ENCODE data around the gene INPP4B.

Gene INPP4B

GRCh38 chr4:142309772-142310171 is 536.3 kb downstream of the INPP4B start:
- Histone ChIP-seq H3K4me3 (replicated peaks; ENCODE audit: low read depth, low read length) (no peak overlapping the region), H3K36me3 (ENCODE audit: control insufficient read depth, insufficient read depth, low read length) (no peaks in the 10 kb centered on the region), H3K27me3 (replicated peaks; ENCODE audit: control insufficient read depth, insufficient read depth, low read length) (no peaks in the 10 kb centered on the region)
- TF ChIP-seq, protein P1, sequence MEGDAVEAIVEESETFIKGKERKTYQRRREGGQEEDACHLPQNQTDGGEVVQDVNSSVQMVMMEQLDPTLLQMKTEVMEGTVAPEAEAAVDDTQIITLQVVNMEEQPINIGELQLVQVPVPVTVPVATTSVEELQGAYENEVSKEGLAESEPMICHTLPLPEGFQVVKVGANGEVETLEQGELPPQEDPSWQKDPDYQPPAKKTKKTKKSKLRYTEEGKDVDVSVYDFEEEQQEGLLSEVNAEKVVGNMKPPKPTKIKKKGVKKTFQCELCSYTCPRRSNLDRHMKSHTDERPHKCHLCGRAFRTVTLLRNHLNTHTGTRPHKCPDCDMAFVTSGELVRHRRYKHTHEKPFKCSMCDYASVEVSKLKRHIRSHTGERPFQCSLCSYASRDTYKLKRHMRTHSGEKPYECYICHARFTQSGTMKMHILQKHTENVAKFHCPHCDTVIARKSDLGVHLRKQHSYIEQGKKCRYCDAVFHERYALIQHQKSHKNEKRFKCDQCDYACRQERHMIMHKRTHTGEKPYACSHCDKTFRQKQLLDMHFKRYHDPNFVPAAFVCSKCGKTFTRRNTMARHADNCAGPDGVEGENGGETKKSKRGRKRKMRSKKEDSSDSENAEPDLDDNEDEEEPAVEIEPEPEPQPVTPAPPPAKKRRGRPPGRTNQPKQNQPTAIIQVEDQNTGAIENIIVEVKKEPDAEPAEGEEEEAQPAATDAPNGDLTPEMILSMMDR (IDR thresholded peaks at IDR 0.05; ENCODE audit: insufficient read depth, low read length, poor library complexity, severe bottlenecking): no peak
- DNase-seq (ENCODE audit: extremely low read depth, insufficient read length): no peak

DNA sequence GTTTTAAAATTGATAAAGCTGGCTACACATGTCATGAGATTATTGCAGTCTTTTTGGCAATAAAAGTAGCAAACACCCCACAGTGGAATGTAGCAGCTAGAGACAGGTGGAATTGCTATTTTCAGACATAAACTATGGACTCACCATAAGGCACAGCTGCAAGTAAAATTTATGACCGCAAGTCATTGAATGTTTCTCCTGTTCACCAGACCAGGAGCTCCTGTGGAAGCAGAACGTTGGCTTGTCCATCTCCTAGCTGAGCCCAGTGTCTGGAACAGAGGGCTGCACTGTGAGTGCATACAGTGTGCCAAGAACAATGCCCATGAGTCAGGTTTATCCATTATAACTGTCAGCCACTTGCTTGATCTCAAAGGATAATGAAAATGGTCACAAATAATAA is 538.2 kb downstream of the INPP4B start:
- no peak for DNase-seq (ENCODE audit: extremely low read depth, insufficient read length)
- Histone ChIP-seq H3K4me3 (replicated peaks; ENCODE audit: low read depth, low read length) (no peak overlapping the region), H3K27me3 (replicated peaks; ENCODE audit: control insufficient read depth, insufficient read depth, low read length) (no peaks in the 10 kb centered on the region), H3K36me3 (ENCODE audit: control insufficient read depth, insufficient read depth, low read length) (no peaks in the 10 kb centered on the region)
- TF ChIP-seq, protein P1 (IDR thresholded peaks at IDR 0.05; ENCODE audit: insufficient read depth, low read length, poor library complexity, severe bottlenecking): no peak

DNA sequence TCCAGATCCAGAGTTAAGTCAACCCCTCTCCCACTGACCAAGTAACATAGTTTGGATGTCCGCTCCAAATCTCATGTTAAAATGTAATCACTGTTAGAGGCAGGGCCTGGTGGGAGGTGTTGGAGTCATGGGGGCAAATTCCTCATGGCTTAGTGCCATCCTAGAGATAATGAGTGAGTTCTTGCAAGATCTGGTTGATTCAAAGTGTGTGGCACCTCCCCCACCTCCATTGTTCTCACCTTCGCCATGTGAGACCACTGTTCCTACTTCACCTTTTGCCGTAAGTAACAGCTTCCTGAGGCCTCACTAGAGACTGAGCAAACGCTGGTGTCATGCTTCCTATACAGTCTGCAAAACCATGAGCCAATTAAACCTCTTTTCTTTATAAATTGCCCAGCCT is 548.8 kb downstream of the INPP4B start:
- TF ChIP-seq, protein P1 (IDR thresholded peaks at IDR 0.05; ENCODE audit: insufficient read depth, low read length, poor library complexity, severe bottlenecking): no peak
- DNase-seq (ENCODE audit: extremely low read depth, insufficient read length): no peak
- H3K4me3 ChIP-seq (replicated peaks; ENCODE audit: low read depth, low read length): no peak overlapping the region
- H3K27me3 ChIP-seq (replicated peaks; ENCODE audit: control insufficient read depth, insufficient read depth, low read length): no peaks in the 10 kb centered on the region
- no peaks in the 10 kb centered on the region for H3K36me3 ChIP-seq (ENCODE audit: control insufficient read depth, insufficient read depth, low read length)

DNA sequence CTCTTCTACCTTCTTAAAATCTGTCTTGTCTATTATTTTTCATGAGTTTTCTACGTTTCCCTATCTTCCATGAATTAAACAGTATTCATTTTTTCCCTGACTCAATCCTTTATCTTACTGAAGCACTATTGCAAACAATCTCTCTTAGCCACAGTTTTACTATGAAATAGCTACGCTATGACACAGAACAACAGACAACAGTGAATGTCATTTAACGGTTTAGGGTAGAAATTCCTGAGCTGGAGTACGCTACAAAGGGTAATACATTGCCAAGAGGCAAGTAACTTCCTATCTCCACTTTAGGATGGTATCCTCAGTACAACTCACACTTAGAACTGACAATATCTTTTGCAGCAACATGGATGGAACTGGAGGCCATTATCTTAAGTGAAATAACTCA is 552.6 kb downstream of the INPP4B start:
- no peak for DNase-seq (ENCODE audit: extremely low read depth, insufficient read length)
- TF ChIP-seq, protein P1 (IDR thresholded peaks at IDR 0.05; ENCODE audit: insufficient read depth, low read length, poor library complexity, severe bottlenecking): no peak
- H3K27me3 ChIP-seq (replicated peaks; ENCODE audit: control insufficient read depth, insufficient read depth, low read length): no peaks in the 10 kb centered on the region
- H3K36me3 ChIP-seq (ENCODE audit: control insufficient read depth, insufficient read depth, low read length): no peaks in the 10 kb centered on the region
- H3K4me3 ChIP-seq (replicated peaks; ENCODE audit: low read depth, low read length): no peak overlapping the region

DNA sequence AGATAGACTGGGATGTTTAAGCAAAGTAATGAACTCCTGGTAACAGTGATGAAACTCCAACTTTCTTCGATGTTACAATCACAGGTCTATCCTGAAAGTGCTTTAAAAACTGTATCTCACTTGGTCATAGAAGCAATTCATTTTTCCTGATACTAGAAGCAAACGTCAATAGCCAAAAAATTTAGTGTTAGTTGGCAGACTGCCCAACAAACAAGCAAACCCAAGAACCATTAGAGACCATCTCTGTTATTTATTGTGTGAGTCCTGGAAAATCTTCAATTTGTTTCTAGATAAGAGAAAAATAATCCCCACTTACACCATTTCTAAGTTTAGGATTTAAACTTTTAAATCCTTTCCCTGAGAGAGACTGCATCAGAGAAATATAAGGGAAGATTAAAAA is 553.9 kb downstream of the INPP4B start:
- Histone ChIP-seq H3K27me3 (replicated peaks; ENCODE audit: control insufficient read depth, insufficient read depth, low read length) (no peaks in the 10 kb centered on the region), H3K4me3 (replicated peaks; ENCODE audit: low read depth, low read length) (no peak overlapping the region), H3K36me3 (ENCODE audit: control insufficient read depth, insufficient read depth, low read length) (no peaks in the 10 kb centered on the region)
- DNase-seq (ENCODE audit: extremely low read depth, insufficient read length): no peak
- TF ChIP-seq, protein P1 (IDR thresholded peaks at IDR 0.05; ENCODE audit: insufficient read depth, low read length, poor library complexity, severe bottlenecking): no peak
